GM23248 (cell line): Measurements from ENCODE around the gene PFN3. TPM values are rescaled to one million over a fixed set of nuclear protein-coding genes. Genes with fewer than 3 reads are reported as not detected.
"Not testable (repeated sequence)": the region's sequence is repeated elsewhere in the genome, so short reads cannot be mapped to it uniquely, and the experiment has no call there.

Source experiments
- DNase-seq: peaks from one replicate; pipeline ENCODE4 v3.0.0-alpha.2; 2015
- H2AFZ ChIP-seq: fragments of 200-600 bp; sonication (generic); 2 replicates; pipeline ENCODE4 v1.6.1; 2016; ENCODE audit warnings: antibody characterized with exemption
- H3F3A ChIP-seq: fragments of 200-600 bp; sonication (generic); 2 replicates; pipeline ENCODE4 v1.6.1; 2016; ENCODE audit warnings: mild to moderate bottlenecking, antibody characterized with exemption, mixed run types; ENCODE audit not compliant: insufficient read depth
- H3K27ac ChIP-seq: fragments of 200-600 bp; sonication (generic); 2 replicates; pipeline ENCODE4 v1.5.1; 2016; ENCODE audit warnings: mild to moderate bottlenecking
- H3K27me3 ChIP-seq: fragments of 200-600 bp; sonication (generic); replicated peaks from 2 replicates; pipeline ENCODE4 v1.6.1; 2016; ENCODE audit warnings: mild to moderate bottlenecking; ENCODE audit not compliant: insufficient read depth
- H3K36me3 ChIP-seq: fragments of 200-600 bp; sonication (generic); 2 replicates; pipeline ENCODE4 v1.6.1; 2016; ENCODE audit warnings: low read depth, mild to moderate bottlenecking
- H3K4me1 ChIP-seq: fragments of 200-600 bp; sonication (generic); 2 replicates; pipeline ENCODE4 v1.6.1; 2016; ENCODE audit warnings: mild to moderate bottlenecking; ENCODE audit not compliant: insufficient read depth
- H3K4me2 ChIP-seq: fragments of 200-600 bp; sonication (generic); one replicate; pipeline ENCODE4 v1.6.1; 2016; ENCODE audit warnings: mild to moderate bottlenecking; ENCODE audit not compliant: unreplicated experiment
- H3K4me3 ChIP-seq: fragments of 200-600 bp; sonication (generic); 2 replicates; pipeline ENCODE4 v1.5.1; 2016; ENCODE audit warnings: mild to moderate bottlenecking
- H3K79me2 ChIP-seq: fragments of 200-600 bp; sonication (generic); 2 replicates; pipeline ENCODE4 v1.6.1; 2016; ENCODE audit warnings: mild to moderate bottlenecking; ENCODE audit not compliant: insufficient read depth
- H3K9ac ChIP-seq: fragments of 200-600 bp; sonication (generic); 2 replicates; pipeline ENCODE4 v1.6.1; 2016; ENCODE audit warnings: mild to moderate bottlenecking
- H3K9me2 ChIP-seq: fragments of 200-600 bp; sonication (generic); 2 replicates; pipeline ENCODE4 v1.6.1; 2016; ENCODE audit warnings: mixed run types, mild to moderate bottlenecking, moderate library complexity; ENCODE audit not compliant: insufficient read depth
- H3K9me3 ChIP-seq: fragments of 200-600 bp; sonication (generic); one replicate; pipeline ENCODE4 v1.6.1; 2017; ENCODE audit warnings: low read depth
- H4K20me1 ChIP-seq: fragments of 200-600 bp; sonication (generic); 2 replicates; pipeline ENCODE4 v1.6.0; 2016; ENCODE audit not compliant: insufficient read depth
- EZH2 ChIP-seq: fragments of 200-600 bp; sonication (generic); IDR thresholded peaks from 2 replicates; pipeline ENCODE4 v1.6.1; 2018; ENCODE audit warnings: antibody characterized with exemption, mild to moderate bottlenecking; ENCODE audit not compliant: insufficient read depth, poor library complexity, severe bottlenecking
- EZH2phosphoT487 ChIP-seq: fragments of 200-600 bp; sonication (generic); IDR thresholded peaks from 2 replicates; pipeline ENCODE4 v1.6.1; 2018; ENCODE audit warnings: antibody characterized with exemption, moderate library complexity, mild to moderate bottlenecking, low read depth; ENCODE audit not compliant: insufficient read depth
- WGBS, 2 experiments: methylation state at CpG; one replicate each; pipeline ENCODE4 v1.1.6; 2015 to 2017; ENCODE audit warnings: low lambda C conversion rate in 2 of 2, low coverage in 1 of 2; ENCODE audit errors: missing lambda C conversion rate in 2 of 2; 5-methylcytosine and 5-hydroxymethylcytosine counted together
- in situ Hi-C: fragments of 300-500 bp; cut with MboI; formaldehyde crosslinking; loops from 2 replicates; pipeline ENCODE4 v1.15.0; 2020
- polyA plus RNA-seq: library from polyadenylated mRNA; unstranded; fragments of >200 nt; fragmentation: Nextera tagmentation; extraction: Ambion mirVana; gene quantifications from 2 replicates; pipeline ENCODE4 v1.2.1, GENCODE V29; 2016
- total RNA-seq: library from RNA; depleted of rRNA; stranded (reverse); fragments of >200 nt; shearing (Covaris generic); gene quantifications from 2 replicates; pipeline ENCODE4 v1.2.3, GENCODE V29; 2014

The PFN3 gene
- total and polyA plus RNA-seq, 2 experiments from 2014 or later, result not detected

DNA sequence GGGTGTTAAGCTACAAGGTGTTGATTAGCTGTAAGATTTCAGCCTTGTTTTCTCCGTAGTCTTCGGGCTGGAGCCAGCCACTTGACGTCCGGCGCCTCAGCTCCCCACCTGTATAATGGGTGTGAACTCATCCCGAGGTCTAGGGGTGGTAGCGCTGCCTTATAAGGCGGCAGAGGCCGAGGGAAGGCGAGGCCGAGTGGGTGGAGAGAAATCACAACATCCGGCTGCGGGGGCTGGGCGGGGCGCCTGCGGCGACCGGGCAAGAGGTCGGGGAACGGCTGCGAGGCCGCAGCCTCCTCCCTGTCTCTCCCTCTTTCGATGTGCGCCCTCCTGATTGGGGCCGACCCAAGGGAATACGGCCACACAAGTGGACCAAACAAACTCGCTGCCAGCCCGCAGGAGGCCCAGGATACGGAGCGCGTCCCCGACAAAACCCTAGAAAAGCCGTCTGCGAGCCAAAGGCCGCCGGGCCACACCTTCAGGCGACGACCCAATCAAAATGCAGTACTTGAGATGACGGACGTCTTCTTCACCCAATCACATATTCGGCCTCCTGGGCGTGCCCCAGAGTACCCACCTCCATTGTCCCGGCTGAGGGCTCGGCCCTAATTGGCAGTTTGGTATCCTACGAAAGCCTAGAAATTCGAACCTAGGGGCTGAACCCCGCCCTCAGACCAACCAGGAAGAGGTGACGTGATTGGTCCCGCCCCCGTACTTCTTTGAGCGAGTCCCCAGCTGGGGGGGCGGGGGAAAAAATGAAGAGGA, 25.5 kb upstream of the PFN3 start:
- WGBS, 2 experiments, result 1 to 3% methylated on average over 47 to 52 of the region's 52 CpGs

GRCh38 chr5:177425196-177425800, 24.8 kb upstream of the PFN3 start:
- 34 to 35% methylated on average over 13 of the region's 13 CpGs for WGBS, 2 experiments
- no peaks in the 10 kb centered on the region for H3K9me2 ChIP-seq
- peaks cover 10% of the 10 kb centered on the region for H3K4me1 ChIP-seq
- no peaks in the 10 kb centered on the region for H3F3A ChIP-seq
- H3K27ac ChIP-seq, result peak overlapping the region; percentile 79
- H2AFZ ChIP-seq, result peak overlapping the region; percentile 89
- H3K27me3 ChIP-seq, result no peaks in the 10 kb centered on the region
- H3K4me2 ChIP-seq, result peak overlapping the region; percentile 68
- no peak for DNase-seq
- H4K20me1 ChIP-seq, result no peaks in the 10 kb centered on the region
- H3K9ac ChIP-seq, result peak overlapping the region; percentile 80
- H3K36me3 ChIP-seq, result no peaks in the 10 kb centered on the region
- H3K4me3 ChIP-seq, result peak overlapping the region; percentile 74
- H3K79me2 ChIP-seq, result peaks cover 28% of the 10 kb centered on the region
- TF ChIP-seq EZH2 (no peak), EZH2phosphoT487 (no peak)
- H3K9me3 ChIP-seq, result no peaks in the 10 kb centered on the region
- in situ Hi-C loops, result no loop called here

More for the DNA sequence above, 25.5 kb upstream of the PFN3 start:
- Histone ChIP-seq H3K27ac (peak overlapping the region; percentile 79), H3K36me3 (no peaks in the 10 kb centered on the region), H3F3A (no peaks in the 10 kb centered on the region), H3K4me3 (peak overlapping the region; percentile 74), H4K20me1 (no peaks in the 10 kb centered on the region), H3K9me3 (no peaks in the 10 kb centered on the region), H3K4me1 (peaks cover 10% of the 10 kb centered on the region), H3K9me2 (no peaks in the 10 kb centered on the region), H3K79me2 (peaks cover 28% of the 10 kb centered on the region), H3K4me2 (peak overlapping the region; percentile 68), H2AFZ (peak overlapping the region; percentile 89), H3K9ac (peak overlapping the region; percentile 80), H3K27me3 (no peaks in the 10 kb centered on the region)
- DNase-seq, result peak; percentile 100
- TF ChIP-seq EZH2 (no peak), EZH2phosphoT487 (no peak)
- in situ Hi-C loops, result no loop called here

- H3K36me3 ChIP-seq, result no peaks in the 10 kb centered on the region
- H3K27ac ChIP-seq, result no peak overlapping the region
- in situ Hi-C loops, result no loop called here
- no peak overlapping the region for H2AFZ ChIP-seq
- TF ChIP-seq EZH2, result no peak
- no peak for TF ChIP-seq EZH2phosphoT487
- no peaks in the 10 kb centered on the region for H3F3A ChIP-seq
- DNase-seq, result no peak
- WGBS, 2 experiments, result 66 to 72% methylated on average over 2 of the region's 2 CpGs
- H3K9me2 ChIP-seq, result no peaks in the 10 kb centered on the region
- H3K4me3 ChIP-seq, result no peak overlapping the region
- peaks cover 18% of the 10 kb centered on the region for H3K79me2 ChIP-seq
- H3K9me3 ChIP-seq, result no peaks in the 10 kb centered on the region
- no peak overlapping the region for H3K4me2 ChIP-seq
- peaks cover 10% of the 10 kb centered on the region for H3K4me1 ChIP-seq
- no peaks in the 10 kb centered on the region for H4K20me1 ChIP-seq
- H3K27me3 ChIP-seq, result no peaks in the 10 kb centered on the region
- H3K9ac ChIP-seq, result no peak overlapping the region
Observed at GRCh38 chr5:177423671-177424070, 23.2 kb upstream of the PFN3 start.

DNA sequence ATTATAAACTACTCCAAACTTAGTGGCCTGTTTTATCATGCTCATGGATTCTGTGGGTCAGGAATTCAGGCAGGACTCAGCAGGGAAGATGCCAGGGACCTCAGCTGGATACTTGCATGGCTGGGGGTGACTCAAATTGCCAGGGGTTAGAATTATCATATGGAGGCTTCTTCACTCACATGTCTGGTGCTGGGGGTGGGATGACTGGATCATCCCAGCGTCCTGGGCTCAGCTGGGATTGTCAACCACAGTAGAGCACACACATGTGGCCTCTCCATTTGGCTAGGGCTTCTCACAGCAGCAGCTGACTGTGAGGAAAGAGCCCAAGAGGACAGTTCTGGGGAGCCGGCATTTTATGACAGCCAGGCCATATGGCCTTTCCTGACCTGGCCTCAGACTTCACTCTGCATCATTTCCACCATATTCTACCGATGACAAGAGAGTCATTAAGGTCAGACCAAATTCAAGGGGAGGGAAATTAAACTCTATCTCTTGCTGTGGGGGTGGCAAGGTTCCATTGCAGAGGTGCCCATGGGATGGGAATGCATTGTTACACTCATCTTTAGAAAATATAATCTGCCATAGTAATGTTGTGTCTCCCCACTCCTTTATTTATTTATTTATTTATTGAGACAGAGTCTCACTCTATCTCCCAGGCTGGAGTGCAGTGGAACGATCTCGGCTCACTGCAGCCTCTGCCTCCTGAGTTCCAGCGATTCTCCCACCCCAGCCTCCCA, 20.8 kb upstream of the PFN3 start:
- in situ Hi-C loops, result no loop called here
- Histone ChIP-seq H3K79me2 (no peaks in the 10 kb centered on the region), H4K20me1 (no peaks in the 10 kb centered on the region), H3K4me1 (no peaks in the 10 kb centered on the region; the same call in 1 of the 2 replicates), H2AFZ (no peak overlapping the region), H3K9me2 (no peaks in the 10 kb centered on the region), H3K36me3 (no peaks in the 10 kb centered on the region), H3K4me3 (no peak overlapping the region), H3K4me2 (no peak overlapping the region), H3K9ac (no peak overlapping the region), H3K27me3 (no peaks in the 10 kb centered on the region), H3K9me3 (no peaks in the 10 kb centered on the region), H3F3A (no peaks in the 10 kb centered on the region), H3K27ac (no peak overlapping the region)
- TF ChIP-seq EZH2phosphoT487 (no peak), EZH2 (no peak)
- DNase-seq, result peak; percentile 51
- 65 to 69% methylated on average over 6 of the region's 6 CpGs for WGBS, 2 experiments

- H3K4me2 ChIP-seq, in situ Hi-C loops, H3F3A ChIP-seq, H3K9me3 ChIP-seq, H3K4me3 ChIP-seq, H3K27me3 ChIP-seq, H3K4me1 ChIP-seq, H3K79me2 ChIP-seq, H3K36me3 ChIP-seq, H3K9ac ChIP-seq, H4K20me1 ChIP-seq, H2AFZ ChIP-seq, H3K9me2 ChIP-seq, H3K27ac ChIP-seq, DNase-seq: not testable (repeated sequence)
- WGBS, 2 experiments, result 70 to 73% methylated on average over 7 of the region's 7 CpGs
Observed at GRCh38 chr5:177420472-177420871, 20.0 kb upstream of the PFN3 start.
